MV-4-11 (cell line): Measurements from ENCODE around the gene RNF103.
"Not testable (repeated sequence)": the region's sequence is repeated elsewhere in the genome, so short reads cannot be mapped to it uniquely, and the experiment has no call there.

ENCODE experiments used
- DNase-seq: peaks from one replicate; lab custom pipeline; 2025; lab: John Stamatoyannopoulos, UW

The RNF103 gene, protein sequence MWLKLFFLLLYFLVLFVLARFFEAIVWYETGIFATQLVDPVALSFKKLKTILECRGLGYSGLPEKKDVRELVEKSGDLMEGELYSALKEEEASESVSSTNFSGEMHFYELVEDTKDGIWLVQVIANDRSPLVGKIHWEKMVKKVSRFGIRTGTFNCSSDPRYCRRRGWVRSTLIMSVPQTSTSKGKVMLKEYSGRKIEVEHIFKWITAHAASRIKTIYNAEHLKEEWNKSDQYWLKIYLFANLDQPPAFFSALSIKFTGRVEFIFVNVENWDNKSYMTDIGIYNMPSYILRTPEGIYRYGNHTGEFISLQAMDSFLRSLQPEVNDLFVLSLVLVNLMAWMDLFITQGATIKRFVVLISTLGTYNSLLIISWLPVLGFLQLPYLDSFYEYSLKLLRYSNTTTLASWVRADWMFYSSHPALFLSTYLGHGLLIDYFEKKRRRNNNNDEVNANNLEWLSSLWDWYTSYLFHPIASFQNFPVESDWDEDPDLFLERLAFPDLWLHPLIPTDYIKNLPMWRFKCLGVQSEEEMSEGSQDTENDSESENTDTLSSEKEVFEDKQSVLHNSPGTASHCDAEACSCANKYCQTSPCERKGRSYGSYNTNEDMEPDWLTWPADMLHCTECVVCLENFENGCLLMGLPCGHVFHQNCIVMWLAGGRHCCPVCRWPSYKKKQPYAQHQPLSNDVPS

DNA sequence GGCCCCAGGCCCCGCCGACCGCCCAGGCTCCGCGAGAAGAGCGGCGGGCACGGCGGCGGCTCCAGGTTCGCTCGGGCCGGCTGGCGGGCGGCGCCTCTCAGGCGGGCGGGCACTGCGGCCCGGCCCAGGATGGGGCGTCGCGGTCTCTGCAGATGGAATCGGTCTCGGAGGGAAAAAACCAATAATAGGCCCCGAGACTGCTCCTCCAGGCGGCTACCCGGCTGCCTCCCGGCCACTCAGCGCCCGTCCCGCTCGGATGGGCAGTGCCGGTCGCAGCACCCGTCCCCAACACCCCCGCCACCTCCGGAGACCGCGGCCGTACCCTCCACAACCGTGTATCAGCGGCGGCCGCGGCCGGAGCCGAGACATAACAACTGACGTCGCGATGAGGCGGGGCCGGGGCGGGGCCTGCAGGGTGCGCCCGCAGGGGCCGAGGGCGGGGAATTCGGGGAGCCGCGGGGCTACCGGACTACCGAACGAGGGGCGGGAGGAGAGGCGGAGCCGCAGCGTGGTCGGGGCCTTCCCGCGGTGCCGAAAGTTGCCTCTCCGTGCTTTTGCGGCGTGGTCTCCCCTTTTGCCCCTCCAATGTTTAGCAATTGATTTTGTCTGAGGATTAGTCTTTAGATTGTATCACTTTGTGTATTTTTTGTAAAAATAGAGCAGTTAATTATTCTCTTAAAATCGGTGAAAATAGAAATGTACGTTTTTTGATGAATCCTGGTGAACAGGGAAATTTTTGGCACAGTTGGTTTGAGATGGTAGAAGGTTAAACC is at the start of gene RNF103:
Gene RNF103, minus strand, starts transcription at position 372 of the 773 bp plus-strand sequence. CDS start 979 bp downstream, outside the sequence.
- DNase-seq, result peak; percentile 80

GRCh38 chr2:86673011-86673410 is 49.3 kb upstream of the RNF103 start:
- DNase-seq, result no peak

GRCh38 chr2:86672027-86672545 is 48.4 kb upstream of the RNF103 start:
- DNase-seq, result no peak

DNA sequence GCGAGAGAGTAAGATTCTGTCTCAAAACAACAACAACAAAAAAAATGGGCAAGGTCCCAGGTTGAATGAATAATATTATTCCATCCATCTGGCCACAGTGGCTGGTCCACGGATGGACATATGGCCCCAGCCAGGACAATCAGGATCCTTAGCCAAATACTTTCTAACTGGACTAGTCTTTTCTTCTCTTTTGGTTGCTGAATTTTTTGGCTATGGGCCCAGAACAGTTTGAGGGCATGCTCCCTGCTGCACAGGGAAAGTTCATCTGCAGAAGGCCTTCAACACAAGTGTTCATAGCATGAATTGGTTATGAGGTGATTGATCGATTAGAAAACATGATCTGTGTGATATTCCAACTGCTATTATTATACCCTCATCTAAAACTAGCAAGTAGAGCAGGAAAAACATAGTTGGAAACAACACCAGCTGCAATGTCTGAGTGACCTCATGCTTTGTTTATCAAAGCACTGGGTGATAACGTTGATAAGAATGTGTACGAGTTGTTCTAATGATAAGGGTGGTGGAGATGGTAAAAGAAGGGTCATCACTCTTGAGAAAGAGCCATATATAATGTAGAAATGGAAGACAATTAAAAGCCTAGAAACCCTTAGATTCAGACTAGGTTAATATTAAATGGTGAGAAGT is 47.8 kb upstream of the RNF103 start:
- DNase-seq, result no peak

DNA sequence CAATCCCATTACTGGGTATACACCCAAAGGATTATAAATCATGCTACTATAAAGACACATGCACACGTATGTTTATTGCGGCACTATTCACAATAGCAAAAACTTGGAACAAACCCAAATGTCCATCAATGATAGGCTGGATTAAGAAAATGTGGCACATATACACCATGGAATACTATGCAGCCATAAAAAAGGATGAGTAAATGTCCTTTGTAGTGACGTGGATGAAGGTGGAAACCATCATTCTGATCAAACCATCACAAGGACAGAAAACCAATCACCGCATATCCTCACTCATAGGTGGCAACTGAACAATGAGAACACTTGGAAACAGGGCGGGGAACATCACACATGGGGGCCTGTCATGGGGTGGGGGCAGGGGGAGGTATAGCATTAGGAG is 45.7 kb upstream of the RNF103 start:
- not testable (repeated sequence) for DNase-seq

DNA sequence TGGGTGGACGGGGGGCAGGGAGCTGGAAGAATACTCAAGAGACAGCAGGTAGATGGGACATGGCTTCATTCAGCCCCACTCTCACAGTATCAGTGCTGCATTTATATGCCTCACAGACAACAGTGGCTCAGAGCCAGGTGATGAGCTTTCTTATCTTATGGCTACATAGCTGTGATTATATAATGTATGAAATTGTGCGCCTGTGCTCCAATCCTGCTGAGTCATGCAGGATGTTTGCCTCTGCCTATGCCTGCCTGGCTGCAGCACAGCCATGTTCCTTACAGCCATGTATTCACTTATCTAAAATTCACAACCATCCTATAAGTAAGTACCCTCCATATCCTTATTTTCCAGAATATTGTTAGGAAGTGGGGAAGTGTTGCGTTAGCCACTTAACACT is 37.7 kb upstream of the RNF103 start:
- DNase-seq, result no peak

GRCh38 chr2:86650188-86650587 is 26.5 kb upstream of the RNF103 start:
- DNase-seq, result no peak

DNA sequence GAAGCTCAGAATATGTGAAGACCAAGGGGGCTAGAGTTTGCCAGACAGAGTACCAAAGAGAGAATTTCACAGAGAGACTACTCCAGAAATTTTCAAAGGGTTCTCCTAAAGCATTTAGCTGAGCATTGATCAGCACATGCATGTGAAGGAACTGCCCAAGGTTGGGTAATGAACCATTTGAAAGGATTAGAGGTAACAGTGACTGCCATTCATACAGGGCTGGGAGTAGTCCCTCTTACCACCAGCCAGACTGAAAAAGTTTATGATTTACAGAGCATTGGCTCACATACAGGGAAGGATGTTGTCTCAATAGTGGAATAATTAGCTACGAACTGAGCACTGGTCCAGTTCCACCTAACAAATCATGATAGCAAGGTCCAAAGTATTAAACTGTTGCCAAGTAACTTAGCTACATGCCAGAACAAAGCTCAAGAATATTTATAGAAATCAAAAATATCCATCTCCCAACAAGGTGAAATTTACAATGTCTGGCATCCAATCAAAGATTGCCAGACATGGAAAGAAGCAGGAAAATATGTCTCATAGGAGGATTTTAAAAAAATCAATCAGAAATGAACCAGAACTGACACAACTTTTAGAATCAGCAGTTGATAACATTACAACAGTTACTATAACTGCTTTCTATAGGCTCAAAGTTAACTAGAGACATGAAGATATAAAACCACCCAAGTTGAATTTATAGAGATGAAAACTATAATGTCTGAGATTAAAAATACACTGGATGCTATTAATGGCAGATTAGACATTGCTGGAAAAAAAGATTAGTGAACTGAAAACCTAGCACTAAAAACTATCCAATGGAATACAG is 25.7 kb upstream of the RNF103 start:
- no peak for DNase-seq

DNA sequence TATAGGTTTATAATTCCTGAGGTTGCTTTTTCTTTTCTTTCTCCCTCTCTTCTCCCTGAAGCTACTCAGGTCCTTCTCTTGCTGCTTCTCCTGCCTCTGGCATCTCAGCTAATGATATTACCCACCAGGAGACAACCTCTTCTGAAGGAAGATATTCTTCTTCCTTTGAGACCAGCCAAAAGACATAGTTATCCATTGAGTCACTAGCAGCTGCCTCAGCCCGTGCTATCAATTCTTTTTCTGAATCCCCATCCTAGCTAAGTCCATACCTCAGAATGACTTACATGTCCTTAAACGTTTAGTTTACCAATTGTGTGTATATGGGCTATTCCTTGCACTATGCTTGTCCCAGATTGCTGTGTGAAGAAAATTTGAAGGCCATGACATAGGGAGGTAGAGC is 25.0 kb upstream of the RNF103 start:
- DNase-seq, result no peak

DNA sequence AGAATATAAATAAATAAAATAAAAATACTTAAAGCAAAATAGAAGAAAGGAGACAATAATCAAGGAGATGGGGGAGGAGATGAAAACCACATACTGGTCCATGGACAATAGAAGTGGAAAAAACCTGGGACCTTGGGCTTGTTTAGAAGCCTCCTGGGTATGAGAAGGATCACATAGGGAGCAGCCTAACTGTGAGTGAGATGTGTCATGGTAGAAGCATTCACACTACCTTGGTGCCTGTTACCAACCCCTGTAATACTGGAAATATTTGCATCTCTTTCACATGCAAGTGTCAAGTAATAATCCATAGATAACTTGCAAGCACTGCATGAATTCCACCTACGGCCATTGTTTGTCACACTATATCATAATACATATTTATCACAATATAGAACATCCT is 23.2 kb upstream of the RNF103 start:
- DNase-seq, result no peak

- no peak for DNase-seq
These were observed 22.7 kb upstream of the RNF103 start for GRCh38 chr2:86646329-86646728.

GRCh38 chr2:86645752-86646151 is 22.1 kb upstream of the RNF103 start:
- DNase-seq, result no peak

- DNase-seq, result no peak
These were observed 15.0 kb upstream of the RNF103 start for GRCh38 chr2:86638712-86639111.

DNA sequence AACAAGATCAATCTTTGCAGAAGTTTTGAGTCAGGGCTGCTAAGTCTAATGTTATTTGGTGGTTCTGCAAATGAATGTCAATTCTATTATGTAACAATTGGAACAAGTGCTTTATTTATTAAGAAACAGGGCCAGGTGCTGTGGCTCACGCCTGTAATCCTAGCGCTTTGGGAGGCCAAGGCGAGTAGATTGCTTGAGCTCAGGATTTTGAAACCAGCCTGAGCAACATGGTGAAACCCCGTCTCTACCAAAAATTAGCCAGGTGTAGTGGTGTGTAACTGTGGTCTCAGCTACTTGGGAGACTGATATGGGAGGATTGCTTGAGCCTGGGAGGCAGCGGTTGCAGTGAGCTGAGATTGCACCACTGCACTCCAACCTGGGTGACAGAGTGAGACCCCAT is 13.2 kb upstream of the RNF103 start:
- no peak for DNase-seq

DNA sequence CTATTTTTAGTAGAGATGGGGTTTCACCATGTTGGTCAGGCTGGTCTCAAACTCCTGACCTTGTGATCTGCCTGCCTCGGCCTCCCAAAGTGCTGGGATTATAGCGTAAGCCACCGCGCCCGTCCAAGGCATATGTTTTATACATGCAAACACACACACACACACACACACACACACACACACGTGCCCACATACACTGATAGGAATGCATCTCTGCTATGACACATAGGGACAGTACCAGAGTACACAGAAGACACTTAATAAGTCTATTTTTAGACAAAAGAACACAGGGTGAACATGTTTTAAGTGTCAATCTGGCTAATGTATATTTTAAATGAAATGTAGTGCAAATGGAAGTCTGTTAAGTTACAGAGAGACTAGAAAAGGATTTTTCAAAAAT is 10.7 kb upstream of the RNF103 start:
- DNase-seq, result no peak

- no peak for DNase-seq
These were observed 9.5 kb upstream of the RNF103 start for GRCh38 chr2:86633155-86633651.

- DNase-seq, result no peak
These were observed 9.0 kb upstream of the RNF103 start for GRCh38 chr2:86632672-86633071.

DNA sequence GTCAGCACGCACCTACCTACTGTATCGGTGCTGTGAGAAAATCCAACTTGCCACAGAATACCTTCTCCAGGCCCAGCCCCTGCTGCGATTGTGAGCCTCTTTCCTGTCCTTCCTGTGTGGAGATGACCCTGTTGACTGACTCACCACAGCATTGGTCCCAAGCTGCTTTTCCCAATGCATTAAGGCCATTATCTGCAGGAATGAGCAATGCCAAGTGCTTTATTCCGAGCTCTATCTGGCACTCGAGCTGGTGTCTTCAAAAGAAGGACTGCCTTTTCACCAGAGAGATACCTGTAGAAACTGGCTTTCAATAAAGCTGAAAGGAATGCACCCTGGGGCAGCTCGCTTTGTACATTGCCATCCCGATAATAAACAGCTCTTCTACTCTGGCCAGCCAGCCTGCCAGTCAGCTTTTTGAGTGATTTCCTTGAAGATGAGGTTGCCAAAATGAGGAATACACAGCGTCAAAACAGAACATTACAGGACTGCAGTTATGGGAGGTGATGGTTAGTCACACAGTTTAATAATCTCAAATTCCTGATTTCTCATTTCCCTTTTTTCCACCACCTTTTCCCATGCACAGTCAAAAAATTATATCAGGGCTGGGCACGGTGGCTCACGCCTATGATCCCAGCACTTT is 8.3 kb upstream of the RNF103 start:
- no peak for DNase-seq

DNA sequence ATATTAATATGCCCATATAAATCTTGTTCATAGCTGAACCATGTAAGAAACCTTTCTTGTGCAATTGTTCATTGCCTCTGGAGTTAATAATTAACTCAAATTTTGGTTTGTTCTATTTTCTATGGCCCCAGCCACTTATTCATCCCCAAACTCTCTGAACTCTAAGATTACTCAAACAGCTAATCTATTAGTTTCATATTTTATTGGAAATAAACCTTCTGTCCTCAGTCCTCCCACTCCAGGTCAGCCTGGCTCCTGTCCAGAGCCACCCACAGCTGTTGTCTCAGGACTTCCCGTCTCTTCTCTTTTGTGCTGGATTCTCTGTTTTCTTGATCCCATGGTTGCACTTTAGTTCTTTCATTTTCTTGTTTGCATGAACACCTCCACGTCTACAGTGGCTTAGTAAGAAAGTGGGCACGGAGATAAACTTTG is 4.4 kb upstream of the RNF103 start:
- DNase-seq, result no peak

DNA sequence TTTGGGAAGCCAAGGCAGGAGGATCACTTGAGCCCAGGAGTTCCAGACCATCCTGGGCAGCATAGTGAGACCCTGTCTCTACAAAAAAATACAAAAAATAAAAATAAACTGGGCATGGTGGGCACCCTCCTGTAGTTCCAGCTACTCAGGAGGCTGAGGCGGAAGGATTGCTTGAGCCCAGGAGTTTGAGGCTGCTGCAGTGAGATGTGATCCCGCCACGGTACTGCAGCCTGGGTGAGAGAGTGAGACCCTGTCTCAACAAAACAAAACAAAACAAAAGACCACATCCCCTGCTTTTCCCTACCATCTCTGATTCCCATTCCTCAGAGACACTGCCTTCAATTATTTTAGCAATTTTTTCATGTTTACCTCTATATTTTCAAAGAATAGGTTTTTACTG is 3.9 kb upstream of the RNF103 start:
- no peak for DNase-seq
